ENCODE measurements around the gene SMIM5.

GRCh38 chr17:75637551-75637950 lies 4.3 kb downstream of the SMIM5 start:
- TF ChIP-seq CTCF (IDR thresholded peaks at IDR 0.05; ENCODE audit: poor library complexity, severe bottlenecking) (no peak), REST (IDR thresholded peaks at IDR 0.05; ENCODE audit: borderline replicate concordance) (no peak), TAF1 (IDR thresholded peaks at IDR 0.05; ENCODE audit: low read depth) (no peak), RAD21 (conservative IDR thresholded peaks at IDR 0.05) (no peak), MXI1 (conservative IDR thresholded peaks at IDR 0.05; ENCODE audit: poor library complexity, severe bottlenecking) (no peak), EZH2 (IDR thresholded peaks at IDR 0.05; ENCODE audit: borderline replicate concordance, insufficient read depth, low read length, poor library complexity, severe bottlenecking) (no peak), EP300 (conservative IDR thresholded peaks at IDR 0.05; ENCODE audit: poor library complexity, severe bottlenecking) (no peak)
